Right lobe of liver (tissue), 4 donors: ENCODE data around the gene EHHADH.

Experiments used
- POLR2A ChIP-seq: fragments of 450-650 bp; IDR thresholded peaks from one replicate; pipeline ENCODE4 v1.6.1; 2017; ENCODE audit warnings: antibody characterized with exemption, mild to moderate bottlenecking
- TF ChIP-seq, protein P1 (sequence below), 4 donors: fragments of 200-600 bp in 3 of 4; fragments of 450-650 bp in 1 of 4; IDR thresholded peaks; one replicate each; pipeline versions ENCODE4 v1.5.1 to v1.8.0; 2016 to 2022; ENCODE audit warnings: antibody characterized with exemption in 4 of 4, mild to moderate bottlenecking in 2 of 4
- donor health status: DM: no; HTN: no; CAD: no.
- donor health status: DM: no; HTN: no; CAD: no.
- donor health status: DM: no; HTN: yes; CAD: no.

DNA sequence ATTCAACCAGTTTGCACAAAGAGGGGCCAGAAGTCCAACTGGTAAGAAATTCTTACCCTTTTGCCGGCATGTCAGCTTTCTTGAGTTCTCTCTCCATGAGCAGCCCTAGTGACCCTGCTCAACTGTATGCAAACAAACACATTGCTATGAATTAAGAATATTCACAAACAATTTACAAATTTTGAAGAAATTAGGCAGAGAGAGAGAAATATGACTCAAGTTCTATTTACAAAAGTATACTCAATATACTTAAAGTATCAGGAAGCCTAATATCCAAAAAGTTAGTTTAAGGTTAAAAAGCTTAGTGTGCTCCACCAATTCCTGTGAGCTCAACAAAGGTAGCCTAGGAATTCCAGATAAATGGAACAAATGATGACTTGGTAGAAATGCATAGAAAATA lies 3.5 kb upstream of the EHHADH start:
- TF ChIP-seq, protein P1, sequence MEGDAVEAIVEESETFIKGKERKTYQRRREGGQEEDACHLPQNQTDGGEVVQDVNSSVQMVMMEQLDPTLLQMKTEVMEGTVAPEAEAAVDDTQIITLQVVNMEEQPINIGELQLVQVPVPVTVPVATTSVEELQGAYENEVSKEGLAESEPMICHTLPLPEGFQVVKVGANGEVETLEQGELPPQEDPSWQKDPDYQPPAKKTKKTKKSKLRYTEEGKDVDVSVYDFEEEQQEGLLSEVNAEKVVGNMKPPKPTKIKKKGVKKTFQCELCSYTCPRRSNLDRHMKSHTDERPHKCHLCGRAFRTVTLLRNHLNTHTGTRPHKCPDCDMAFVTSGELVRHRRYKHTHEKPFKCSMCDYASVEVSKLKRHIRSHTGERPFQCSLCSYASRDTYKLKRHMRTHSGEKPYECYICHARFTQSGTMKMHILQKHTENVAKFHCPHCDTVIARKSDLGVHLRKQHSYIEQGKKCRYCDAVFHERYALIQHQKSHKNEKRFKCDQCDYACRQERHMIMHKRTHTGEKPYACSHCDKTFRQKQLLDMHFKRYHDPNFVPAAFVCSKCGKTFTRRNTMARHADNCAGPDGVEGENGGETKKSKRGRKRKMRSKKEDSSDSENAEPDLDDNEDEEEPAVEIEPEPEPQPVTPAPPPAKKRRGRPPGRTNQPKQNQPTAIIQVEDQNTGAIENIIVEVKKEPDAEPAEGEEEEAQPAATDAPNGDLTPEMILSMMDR (IDR thresholded peaks at IDR 0.05) = no peak
- no peak for TF ChIP-seq POLR2A
